Activated naive CD4-positive, alpha-beta T cell treated with anti-CD3 and anti-CD28 coated beads for 36 hours (primary cell): Measurements from ENCODE around the gene PDIA2. TPM values are rescaled to one million over a fixed set of nuclear protein-coding genes. Genes with fewer than 3 reads are reported as not detected.
"Not testable (repeated sequence)": the region's sequence is repeated elsewhere in the genome, so short reads cannot be mapped to it uniquely, and the experiment has no call there.

Experiments used
- CTCF ChIA-PET: fragments of 350-600 bp; sonication (Branson Sonifier 250); formaldehyde crosslinking; loops from one replicate; lab custom pipeline; 2021; ENCODE audit warnings: antibody characterized with exemption; lab: Charles Lee
- DNase-seq: peaks from one replicate; pipeline ENCODE4 v3.0.0-alpha.2; 2020
- H3K27ac Mint-ChIP-seq: one replicate; pipeline ENCODE4 v1.8.0; 2021; ENCODE audit warnings: mild to moderate bottlenecking, mixed read lengths
- H3K27me3 Mint-ChIP-seq: one replicate; pipeline ENCODE4 v1.8.0; 2021; ENCODE audit warnings: low read depth, mixed read lengths
- H3K36me3 Mint-ChIP-seq: one replicate; pipeline ENCODE4 v1.8.0; 2021; ENCODE audit warnings: low read depth, mixed read lengths
- H3K4me1 Mint-ChIP-seq: one replicate; pipeline ENCODE4 v1.8.0; 2021; ENCODE audit warnings: low read depth, mixed read lengths
- H3K4me3 Mint-ChIP-seq: one replicate; pipeline ENCODE4 v1.8.0; 2021; ENCODE audit warnings: mild to moderate bottlenecking, moderate library complexity, mixed read lengths
- H3K9me3 Mint-ChIP-seq: one replicate; pipeline ENCODE4 v1.8.0; 2021; ENCODE audit warnings: mixed read lengths
- intact Hi-C: fragments of 100-400 bp; cut with micrococcal nuclease; formaldehyde crosslinking; loops from one replicate; pipeline ENCODE4 v1.15.1; 2023
- total RNA-seq, 2 experiments: library from RNA; stranded (reverse); gene quantifications; one replicate each; pipeline ENCODE4 v1.2.3, GENCODE V29; 2021

PDIA2 gene
- total RNA-seq, 2 experiments from 2014 or later: not detected

GRCh38 chr16:254461-254860 is 28.5 kb upstream of the PDIA2 start:
- CTCF ChIA-PET: interaction anchor here (1.8 to 2.2 kb wide), 2 partner anchors 20 to 107 kb away, joined by 6 to 8 read pairs; partner anchors contain the start of gene FAM234A
- H3K4me3 Mint-ChIP-seq: no peak overlapping the region

GRCh38 chr16:255183-255582 is 27.8 kb upstream of the PDIA2 start:
- Mint-ChIP-seq H3K36me3 (peaks cover 9% of the 10 kb centered on the region), H3K4me3 (no peak overlapping the region), H3K9me3 (no peaks in the 10 kb centered on the region), H3K27me3 (no peaks in the 10 kb centered on the region), H3K27ac (no peak overlapping the region), H3K4me1 (peaks cover 19% of the 10 kb centered on the region)
- DNase-seq: no peak
- intact Hi-C loops: no loop called here
- CTCF ChIA-PET: interaction anchor here (1.8 kb wide), 1 partner anchor 107 kb away, joined by 6 read pairs; no protein-coding TSS in a partner anchor

More at GRCh38 chr16:254461-254860, 28.5 kb upstream of the PDIA2 start:
- intact Hi-C loops: loop anchor here (5.0 kb wide), 1 partner anchor 98 kb away; the partner anchor contains the start of gene AXIN1
- DNase-seq: no peak
- H3K27ac Mint-ChIP-seq: no peak overlapping the region
- H3K9me3 Mint-ChIP-seq: no peaks in the 10 kb centered on the region
- H3K27me3 Mint-ChIP-seq: no peaks in the 10 kb centered on the region
- H3K4me1 Mint-ChIP-seq: peaks cover 19% of the 10 kb centered on the region
- H3K36me3 Mint-ChIP-seq: peaks cover 9% of the 10 kb centered on the region

- H3K4me1 Mint-ChIP-seq: peaks cover 11% of the 10 kb centered on the region
- H3K4me3 Mint-ChIP-seq, H3K9me3 Mint-ChIP-seq, H3K27ac Mint-ChIP-seq, CTCF ChIA-PET, H3K27me3 Mint-ChIP-seq, intact Hi-C loops, H3K36me3 Mint-ChIP-seq, DNase-seq: not testable (repeated sequence)
These were observed 24.9 kb upstream of the PDIA2 start for GRCh38 chr16:258091-258490.

DNA sequence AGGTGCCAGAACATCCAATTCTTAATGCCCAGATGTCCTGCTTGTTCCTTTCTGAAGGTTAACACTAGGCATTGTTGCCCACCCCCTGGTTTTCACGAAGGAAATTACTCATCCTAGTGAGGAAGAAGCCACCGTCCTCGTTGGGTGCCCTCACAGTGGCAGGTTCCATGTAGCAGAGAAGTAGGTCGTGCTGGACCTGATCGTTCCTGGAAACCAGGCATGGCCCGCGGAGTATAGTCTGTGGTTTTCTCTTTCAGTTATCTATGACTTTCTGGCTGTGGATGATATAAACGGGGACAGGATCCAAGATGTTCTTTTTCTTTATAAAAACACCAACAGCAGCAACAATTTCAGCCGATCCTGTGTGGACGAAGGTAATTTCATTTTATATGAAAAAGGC is 23.7 kb upstream of the PDIA2 start:
- Mint-ChIP-seq H3K27ac (no peak overlapping the region), H3K4me3 (no peak overlapping the region)

GRCh38 chr16:259814-260253 is 23.1 kb upstream of the PDIA2 start:
- H3K27ac Mint-ChIP-seq: no peak overlapping the region
- no peak for DNase-seq
- intact Hi-C loops: no loop called here
- peaks cover 5% of the 10 kb centered on the region for H3K36me3 Mint-ChIP-seq
- CTCF ChIA-PET: no interaction called here
- no peaks in the 10 kb centered on the region for H3K27me3 Mint-ChIP-seq
- no peak overlapping the region for H3K4me3 Mint-ChIP-seq
- no peaks in the 10 kb centered on the region for H3K9me3 Mint-ChIP-seq
- H3K4me1 Mint-ChIP-seq: peaks cover 4% of the 10 kb centered on the region

More for the DNA sequence above, 23.7 kb upstream of the PDIA2 start:
- Mint-ChIP-seq H3K9me3 (no peaks in the 10 kb centered on the region), H3K27me3 (no peaks in the 10 kb centered on the region), H3K36me3 (peaks cover 5% of the 10 kb centered on the region), H3K4me1 (peaks cover 4% of the 10 kb centered on the region)
- CTCF ChIA-PET: no interaction called here
- no peak for DNase-seq
- intact Hi-C loops: no loop called here

- H3K9me3 Mint-ChIP-seq: no peaks in the 10 kb centered on the region
- CTCF ChIA-PET: no interaction called here
- H3K27ac Mint-ChIP-seq: no peak overlapping the region
These were observed 22.6 kb upstream of the PDIA2 start for GRCh38 chr16:260326-260725.

DNA sequence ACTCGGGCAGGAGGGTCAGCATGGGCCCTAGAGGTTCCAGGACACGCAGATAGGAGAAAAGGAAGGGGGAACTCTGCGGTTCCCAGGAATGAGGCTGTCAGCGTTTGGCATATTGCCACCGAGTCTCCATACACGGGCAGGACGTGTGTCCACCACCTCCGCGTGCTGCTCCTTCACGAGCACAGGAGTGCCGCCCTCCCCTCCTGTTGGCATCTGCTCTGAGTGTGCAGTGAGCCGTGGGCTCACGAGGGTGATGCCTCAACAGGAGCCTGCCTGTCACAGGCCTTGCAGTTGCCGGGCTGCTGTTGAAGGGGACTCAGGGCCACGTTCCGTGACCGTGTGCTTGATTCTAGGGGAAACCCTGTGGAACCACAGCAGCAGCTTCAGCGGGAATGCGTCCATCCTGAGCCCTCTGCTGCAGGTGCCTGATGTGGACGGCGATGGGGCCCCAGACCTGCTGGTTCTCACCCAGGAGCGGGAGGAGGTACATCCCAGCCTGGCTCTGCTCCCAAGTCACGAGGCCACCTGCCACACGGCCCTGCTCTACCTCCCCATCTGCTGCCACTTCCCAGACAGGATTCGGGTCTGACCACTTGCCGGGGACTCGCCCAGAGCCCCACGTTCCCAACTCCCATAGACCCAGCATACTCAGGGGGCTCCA is 21.8 kb upstream of the PDIA2 start:
- no peak overlapping the region for H3K27ac Mint-ChIP-seq
- no peaks in the 10 kb centered on the region for H3K27me3 Mint-ChIP-seq
- intact Hi-C loops: no loop called here
- no peak for DNase-seq
- H3K36me3 Mint-ChIP-seq: peaks cover 4% of the 10 kb centered on the region
- H3K4me3 Mint-ChIP-seq: no peak overlapping the region
- H3K4me1 Mint-ChIP-seq: no peaks in the 10 kb centered on the region
- H3K9me3 Mint-ChIP-seq: no peaks in the 10 kb centered on the region
- CTCF ChIA-PET: no interaction called here

More at GRCh38 chr16:260326-260725, 22.6 kb upstream of the PDIA2 start:
- Mint-ChIP-seq H3K27me3 (no peaks in the 10 kb centered on the region), H3K4me3 (no peak overlapping the region), H3K36me3 (peaks cover 4% of the 10 kb centered on the region), H3K4me1 (peaks cover 3% of the 10 kb centered on the region)
- intact Hi-C loops: no loop called here
- DNase-seq: no peak

DNA sequence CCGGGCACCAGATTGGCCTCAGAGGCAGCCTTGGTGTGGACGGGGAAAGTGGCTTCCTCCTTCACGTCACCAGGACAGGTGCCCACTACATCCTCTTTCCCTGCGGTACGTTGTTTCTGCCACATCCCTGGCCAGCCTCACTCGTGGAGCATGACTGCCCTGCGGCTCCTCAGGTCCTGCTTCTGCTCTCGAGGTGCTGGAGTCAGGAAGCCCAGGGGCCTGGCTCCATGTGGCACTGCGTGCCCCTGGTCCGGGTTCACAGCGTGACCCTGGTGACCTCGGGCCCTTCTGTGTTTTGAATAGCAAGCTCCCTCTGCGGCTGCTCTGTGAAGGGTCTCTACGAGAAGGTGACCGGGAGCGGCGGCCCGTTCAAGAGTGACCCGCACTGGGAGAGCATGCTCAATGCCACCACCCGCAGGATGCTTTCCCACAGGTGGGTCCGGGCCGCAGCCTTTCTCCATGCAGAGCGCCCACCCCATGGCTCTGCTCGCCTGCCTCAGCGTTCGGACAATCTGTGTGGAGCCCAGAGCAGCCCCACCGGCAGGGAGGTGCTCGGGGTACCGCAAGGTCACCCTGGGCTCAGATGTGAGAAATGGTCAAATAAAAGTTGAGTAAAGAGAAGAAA is 20.7 kb upstream of the PDIA2 start:
- H3K4me3 Mint-ChIP-seq: no peak overlapping the region
- H3K4me1 Mint-ChIP-seq: no peaks in the 10 kb centered on the region
- DNase-seq: no peak
- no peaks in the 10 kb centered on the region for H3K27me3 Mint-ChIP-seq
- CTCF ChIA-PET: no interaction called here
- intact Hi-C loops: no loop called here
- no peaks in the 10 kb centered on the region for H3K9me3 Mint-ChIP-seq
- H3K27ac Mint-ChIP-seq: no peak overlapping the region
- peaks cover 4% of the 10 kb centered on the region for H3K36me3 Mint-ChIP-seq

- no peak for DNase-seq
- no peak overlapping the region for H3K4me3 Mint-ChIP-seq
- CTCF ChIA-PET: interaction anchor here (0.6 kb wide), 1 partner anchor 16 kb away, joined by 4 read pairs; no protein-coding TSS in a partner anchor
These were observed 19.7 kb upstream of the PDIA2 start for GRCh38 chr16:263182-263774.

GRCh38 chr16:263944-264343 is 19.0 kb upstream of the PDIA2 start:
- no peak overlapping the region for H3K27ac Mint-ChIP-seq
- no peaks in the 10 kb centered on the region for H3K27me3 Mint-ChIP-seq
- H3K4me3 Mint-ChIP-seq: no peak overlapping the region
- no peak for DNase-seq
- H3K36me3 Mint-ChIP-seq: peaks cover 3% of the 10 kb centered on the region
- H3K4me1 Mint-ChIP-seq: no peaks in the 10 kb centered on the region
- intact Hi-C loops: no loop called here
- CTCF ChIA-PET: interaction anchor here (0.6 kb wide), 1 partner anchor 15 kb away, joined by 4 read pairs; no protein-coding TSS in a partner anchor
- no peaks in the 10 kb centered on the region for H3K9me3 Mint-ChIP-seq

More at GRCh38 chr16:263182-263774, 19.7 kb upstream of the PDIA2 start:
- Mint-ChIP-seq H3K9me3 (no peaks in the 10 kb centered on the region), H3K4me1 (no peaks in the 10 kb centered on the region), H3K27me3 (no peaks in the 10 kb centered on the region), H3K27ac (no peak overlapping the region), H3K36me3 (peaks cover 3% of the 10 kb centered on the region)
- intact Hi-C loops: no loop called here

GRCh38 chr16:264440-264951 is 18.5 kb upstream of the PDIA2 start:
- Mint-ChIP-seq H3K4me3 (no peak overlapping the region), H3K9me3 (no peaks in the 10 kb centered on the region), H3K27me3 (no peaks in the 10 kb centered on the region), H3K36me3 (peaks cover 3% of the 10 kb centered on the region), H3K27ac (no peak overlapping the region), H3K4me1 (no peaks in the 10 kb centered on the region)
- intact Hi-C loops: no loop called here
- CTCF ChIA-PET: no interaction called here
- no peak for DNase-seq

- no peak overlapping the region for H3K4me3 Mint-ChIP-seq
- intact Hi-C loops: no loop called here
- H3K4me1 Mint-ChIP-seq: no peaks in the 10 kb centered on the region
- DNase-seq: no peak
- CTCF ChIA-PET: no interaction called here
- H3K27me3 Mint-ChIP-seq: no peaks in the 10 kb centered on the region
- H3K9me3 Mint-ChIP-seq: no peaks in the 10 kb centered on the region
- H3K36me3 Mint-ChIP-seq: peaks cover 3% of the 10 kb centered on the region
- no peak overlapping the region for H3K27ac Mint-ChIP-seq
These were observed 17.9 kb upstream of the PDIA2 start for GRCh38 chr16:265002-265529.
